ENCODE data around the gene PAGR1.
"Not testable (repeated sequence)": the region's sequence is repeated elsewhere in the genome, so short reads cannot be mapped to it uniquely, and the experiment has no call there.

The PAGR1 gene

GRCh38 chr16:29815793-29816693 lies at the start of gene PAGR1:
PAGR1 (plus strand) TSS chr16:29816152; CDS start chr16:29816526, 374 bp downstream.
- DNase-seq: peak; percentile 99

DNA sequence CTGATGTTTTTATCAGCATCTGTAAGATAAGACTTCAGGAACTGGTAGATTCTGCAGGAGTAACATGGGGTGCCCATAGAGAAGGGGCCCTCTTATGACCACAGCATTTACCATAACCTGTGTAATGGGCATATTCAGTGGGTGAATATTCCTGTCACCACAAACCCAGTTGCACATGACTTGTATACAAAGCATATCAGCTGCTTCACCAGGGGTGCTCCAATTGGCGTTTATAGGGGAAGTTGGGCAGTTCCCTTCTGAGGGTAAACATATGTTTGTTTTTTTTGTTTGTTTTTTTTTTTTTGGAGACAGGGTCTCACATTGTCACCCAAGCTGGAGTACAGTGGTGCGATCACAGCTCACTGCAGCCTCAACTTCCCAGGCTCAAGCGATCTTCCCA lies 49.4 kb upstream of the PAGR1 start:
- no peak for DNase-seq

GRCh38 chr16:29767062-29767461 lies 48.9 kb upstream of the PAGR1 start:
- no peak for DNase-seq

- DNase-seq: no peak
These were observed 46.4 kb upstream of the PAGR1 start for GRCh38 chr16:29769507-29769906.

DNA sequence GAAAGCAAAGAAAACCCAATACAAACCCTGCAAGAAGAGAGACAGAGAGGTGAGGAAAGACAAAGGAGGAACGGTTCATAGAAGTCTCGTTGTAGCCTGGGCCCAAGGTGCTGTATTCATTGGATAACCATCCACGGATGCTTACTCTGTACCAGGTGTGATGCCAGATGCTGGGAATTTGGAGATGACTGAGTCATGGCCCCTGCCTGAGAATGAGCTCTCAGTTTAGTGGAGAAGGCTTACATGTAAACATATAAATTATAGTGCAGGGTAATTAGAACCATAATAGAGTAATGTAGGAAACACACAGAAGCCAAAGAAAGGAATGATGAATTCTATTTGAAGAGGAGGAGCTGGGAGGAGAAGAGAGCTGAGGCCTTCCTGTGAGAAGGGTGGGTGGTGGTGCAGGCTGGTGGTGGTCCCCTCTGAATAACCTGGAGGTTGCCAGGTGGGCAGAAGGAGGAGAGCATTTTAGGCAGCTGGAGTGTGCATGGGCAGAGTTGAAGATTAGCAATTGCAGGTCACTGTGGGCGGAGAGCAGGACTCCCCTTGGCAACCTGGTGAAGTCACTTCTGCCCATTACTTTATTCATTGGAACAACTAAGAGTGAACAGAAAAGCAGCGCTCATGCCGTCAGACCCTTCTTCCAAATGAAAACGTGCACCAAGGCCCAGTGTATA lies 45.6 kb upstream of the PAGR1 start:
- DNase-seq: no peak

- not testable (repeated sequence) for DNase-seq
These were observed 43.6 kb upstream of the PAGR1 start for GRCh38 chr16:29772330-29772729.

DNA sequence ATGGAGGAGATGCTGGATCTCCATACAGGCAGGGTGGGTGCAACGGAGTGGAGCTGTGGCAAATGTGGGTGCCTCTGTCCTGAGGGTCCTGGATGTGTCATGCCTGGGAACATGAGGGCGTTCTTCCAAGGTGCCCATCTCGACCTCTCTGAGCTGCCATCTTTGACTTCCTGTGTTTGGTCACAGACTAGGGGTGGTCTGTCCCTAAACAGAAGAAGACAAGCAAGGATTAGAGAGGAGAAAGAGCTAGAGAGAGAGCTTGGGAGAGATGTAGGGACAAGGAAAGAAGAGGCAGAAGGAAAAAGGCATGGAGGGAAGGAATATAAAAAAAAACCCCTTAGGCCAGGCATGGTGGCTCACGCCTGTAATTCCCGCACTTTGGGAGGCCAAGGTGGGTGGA lies 41.2 kb upstream of the PAGR1 start:
- no peak for DNase-seq

GRCh38 chr16:29775742-29776408 lies 40.1 kb upstream of the PAGR1 start:
- no peak for DNase-seq

DNA sequence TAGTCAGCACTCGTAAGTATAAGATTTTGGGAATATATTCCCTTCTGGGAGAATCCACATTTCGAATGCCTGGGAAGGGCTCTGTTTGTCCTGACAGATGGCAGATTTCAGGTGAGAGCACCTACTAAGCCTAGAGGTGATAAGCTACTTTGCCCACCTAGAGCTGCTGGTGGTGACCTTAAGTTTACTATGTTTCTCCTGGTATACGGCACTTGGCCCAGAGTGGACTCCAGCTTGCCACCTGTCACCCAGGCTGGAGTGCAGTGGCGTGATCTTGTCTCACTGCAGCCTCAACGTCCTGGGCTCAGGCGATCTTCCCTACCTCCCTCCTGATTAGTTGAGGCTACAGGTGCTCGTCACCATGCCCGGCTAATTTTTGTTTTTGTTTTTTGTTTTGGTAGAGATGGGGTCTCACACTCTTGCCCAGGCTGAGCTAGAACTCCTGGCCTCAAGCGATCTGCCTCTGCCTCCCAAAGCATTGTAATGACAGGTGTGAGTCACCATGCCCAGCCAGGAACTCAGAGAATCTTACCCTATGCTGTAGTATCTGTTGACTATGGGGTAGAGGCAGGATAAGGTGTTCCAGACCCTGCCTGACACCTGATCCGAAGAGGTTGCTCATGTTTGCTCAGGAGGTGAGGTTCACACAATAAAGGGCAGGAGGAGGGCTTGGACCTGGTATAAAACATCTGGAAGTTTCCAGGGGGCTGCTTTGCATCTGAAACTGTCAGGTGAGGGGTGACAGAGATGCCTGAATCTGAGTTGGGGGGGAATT lies 38.2 kb upstream of the PAGR1 start, which contains the start of gene ZG16:
ZG16 (plus strand) TSS at position 681 of the 775 bp plus-strand sequence. CDS start 1,011 bp downstream, outside the sequence.
- no peak for DNase-seq

DNA sequence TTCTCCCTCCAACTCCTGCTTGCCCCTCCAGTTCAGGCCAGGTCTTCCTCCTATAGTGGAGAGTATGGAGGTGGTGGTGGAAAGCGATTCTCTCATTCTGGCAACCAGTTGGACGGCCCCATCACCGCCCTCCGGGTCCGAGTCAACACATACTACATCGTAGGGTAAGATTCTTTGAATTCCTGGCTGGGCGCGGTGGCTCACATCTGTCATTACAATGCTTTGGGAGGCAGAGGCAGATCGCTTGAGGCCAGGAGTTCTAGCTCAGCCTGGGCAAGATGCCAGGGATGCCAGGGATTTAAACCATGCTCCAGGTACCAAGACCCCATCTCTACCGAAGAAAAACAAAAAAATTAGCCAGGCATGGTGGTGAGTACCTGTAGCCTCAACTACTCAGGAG lies 36.5 kb upstream of the PAGR1 start:
- DNase-seq: no peak

- DNase-seq: not testable (repeated sequence)
These were observed 32.6 kb upstream of the PAGR1 start for GRCh38 chr16:29783094-29783953.

- no peak for DNase-seq
These were observed 31.8 kb upstream of the PAGR1 start for GRCh38 chr16:29784157-29784556.

- DNase-seq: peak; percentile 74
These were observed 31.0 kb upstream of the PAGR1 start for GRCh38 chr16:29784901-29785500.

DNA sequence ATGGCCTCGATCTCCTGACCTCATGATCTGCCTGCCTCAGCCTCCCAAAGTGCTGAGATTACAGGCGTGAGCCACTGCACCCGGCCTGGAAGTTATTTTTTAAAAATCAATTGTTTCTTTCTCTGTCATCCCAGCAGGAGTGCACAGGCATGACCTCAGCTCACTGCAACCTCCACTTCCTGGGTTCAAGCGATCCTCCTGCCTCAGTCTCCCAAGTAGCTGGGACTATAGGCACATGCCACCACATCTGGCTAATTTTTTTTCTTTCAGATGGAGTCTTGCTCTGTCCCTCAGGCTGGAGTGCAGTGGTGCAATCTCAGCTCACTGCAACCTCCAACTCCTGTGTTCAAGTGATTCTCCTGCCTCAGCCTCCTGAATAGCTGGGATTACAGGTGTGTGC lies 28.8 kb upstream of the PAGR1 start:
- not testable (repeated sequence) for DNase-seq

DNA sequence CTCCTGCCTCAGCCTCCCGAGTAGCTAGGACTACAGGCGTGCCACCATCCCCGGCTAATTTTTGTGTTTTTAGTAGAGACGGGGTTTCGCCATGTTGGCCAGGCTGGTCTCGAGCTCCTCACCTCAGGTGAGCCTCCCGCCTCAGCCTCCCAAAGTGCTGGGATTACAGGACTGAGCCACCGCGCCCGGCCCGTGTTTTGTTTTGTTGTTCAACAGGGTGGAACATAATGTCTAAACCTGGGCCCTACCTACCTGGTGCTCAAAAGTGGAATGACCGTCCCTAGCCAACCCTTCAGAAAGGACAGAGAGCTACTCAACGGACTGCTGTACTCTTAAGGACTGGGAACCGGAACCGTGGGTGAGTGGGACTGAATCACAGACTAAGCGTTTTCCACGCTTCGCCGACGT lies 26.2 kb upstream of the PAGR1 start:
- DNase-seq: no peak

DNA sequence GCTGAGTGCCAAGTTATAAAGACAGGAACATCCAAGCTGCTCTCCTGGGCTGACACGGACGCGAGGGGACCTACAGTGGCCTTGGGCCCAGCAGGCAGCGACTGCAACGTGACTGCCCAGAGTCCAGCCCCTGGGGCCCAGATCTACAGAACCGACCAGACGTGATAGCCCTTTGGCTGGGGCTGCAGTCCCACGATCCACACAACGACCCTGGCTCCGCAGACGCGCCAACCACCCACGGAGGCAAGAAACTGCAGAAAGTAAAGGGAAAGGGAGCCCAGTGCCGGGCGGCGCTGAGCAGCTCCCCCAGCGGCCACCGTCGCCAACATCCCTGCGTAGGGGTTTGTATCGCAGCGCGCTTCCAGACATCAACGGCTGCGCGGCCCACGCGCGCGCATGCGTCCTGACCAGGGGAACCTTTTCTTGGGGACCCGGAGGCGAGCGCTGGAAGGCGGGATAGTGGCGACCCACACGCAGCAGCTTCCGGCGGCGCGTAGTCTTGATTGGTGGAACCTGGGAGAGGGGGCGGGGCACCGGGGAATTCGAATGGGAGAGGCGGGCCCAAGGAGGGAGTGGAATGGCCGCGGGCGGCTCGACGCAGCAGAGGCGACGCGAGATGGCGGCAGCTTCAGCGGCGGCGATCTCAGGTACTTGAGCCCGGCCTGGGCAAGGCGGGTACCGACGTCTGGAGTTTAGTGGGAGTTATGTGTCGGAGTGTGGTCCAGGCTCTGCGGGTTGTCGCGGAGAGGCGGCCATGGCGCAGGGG lies 25.6 kb upstream of the PAGR1 start, which contains the start of gene KIF22:
KIF22 (plus strand) TSS at position 569 of the 766 bp plus-strand sequence; CDS start at position 578, 9 bp downstream.
- peak; percentile 99 for DNase-seq

- DNase-seq: no peak
These were observed 24.8 kb upstream of the PAGR1 start for GRCh38 chr16:29790949-29791844.

- DNase-seq: no peak
These were observed 23.8 kb upstream of the PAGR1 start for GRCh38 chr16:29791845-29792807.

Data from right hindlimb (tissue), 1 donor.